ENCODE measurements around the gene MRPS6.

The MRPS6 gene

DNA sequence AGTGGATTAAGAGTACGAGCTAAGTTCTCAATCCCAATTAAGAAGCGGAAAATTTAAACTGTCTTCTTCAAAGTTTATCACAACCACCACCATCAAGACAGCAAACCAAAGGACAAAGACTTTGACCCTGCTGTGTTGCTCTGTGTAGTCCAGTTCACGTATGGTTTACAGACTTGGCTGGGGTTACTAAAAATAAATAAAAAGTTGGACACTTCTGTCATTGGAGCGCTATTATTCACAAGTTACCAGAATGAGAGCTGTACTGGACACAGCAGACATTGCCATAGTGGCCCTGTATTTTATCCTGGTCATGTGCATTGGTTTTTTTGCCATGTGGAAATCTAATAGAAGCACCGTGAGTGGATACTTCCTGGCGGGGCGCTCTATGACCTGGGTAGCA is 21.6 kb downstream of the MRPS6 start:
- H3K27ac Mint-ChIP-seq: no peak overlapping the region
- H3K9me3 Mint-ChIP-seq: no peaks in the 10 kb centered on the region
- no peak for DNase-seq (ENCODE audit: low spot score in 2 of 2)
- H3K4me1 Mint-ChIP-seq: peaks cover 38% of the 10 kb centered on the region
- no peak overlapping the region for H3K4me3 Mint-ChIP-seq
- peaks cover 22% of the 10 kb centered on the region for H3K36me3 Mint-ChIP-seq
- ATAC-seq (ENCODE audit: low read depth): no peak
- H3K27me3 Mint-ChIP-seq: no peaks in the 10 kb centered on the region

- H3K4me3 Mint-ChIP-seq: no peak overlapping the region
- H3K4me1 Mint-ChIP-seq: peaks cover 33% of the 10 kb centered on the region
- ATAC-seq (ENCODE audit: low read depth) (no peak), DNase-seq (ENCODE audit: low spot score in 2 of 2) (no peak)
- peaks cover 23% of the 10 kb centered on the region for H3K36me3 Mint-ChIP-seq
- H3K9me3 Mint-ChIP-seq: no peaks in the 10 kb centered on the region
- no peak overlapping the region for H3K27ac Mint-ChIP-seq
- H3K27me3 Mint-ChIP-seq: no peaks in the 10 kb centered on the region
These were observed 24.1 kb downstream of the MRPS6 start for GRCh38 chr21:34097442-34097841.

GRCh38 chr21:34100337-34100736 is 27.0 kb downstream of the MRPS6 start:
- Mint-ChIP-seq H3K36me3 (peaks cover 23% of the 10 kb centered on the region), H3K9me3 (no peaks in the 10 kb centered on the region), H3K27ac (no peak overlapping the region), H3K4me1 (peaks cover 29% of the 10 kb centered on the region), H3K27me3 (no peaks in the 10 kb centered on the region), H3K4me3 (no peak overlapping the region)
- ATAC-seq (ENCODE audit: low read depth): no peak
- DNase-seq (ENCODE audit: low spot score in 2 of 2): no peak

- DNase-seq (ENCODE audit: low spot score in 2 of 2): no peak
- Mint-ChIP-seq H3K27ac (no peak overlapping the region), H3K4me3 (no peak overlapping the region), H3K27me3 (no peaks in the 10 kb centered on the region), H3K9me3 (no peaks in the 10 kb centered on the region), H3K36me3 (peaks cover 19% of the 10 kb centered on the region), H3K4me1 (peaks cover 26% of the 10 kb centered on the region)
- ATAC-seq (ENCODE audit: low read depth): no peak
These were observed 27.4 kb downstream of the MRPS6 start for GRCh38 chr21:34100790-34101189.

GRCh38 chr21:34105947-34106541 is 32.7 kb downstream of the MRPS6 start:
- Mint-ChIP-seq H3K4me1 (peaks cover 18% of the 10 kb centered on the region), H3K4me3 (no peak overlapping the region), H3K36me3 (peaks cover 16% of the 10 kb centered on the region), H3K27ac (no peak overlapping the region), H3K27me3 (no peaks in the 10 kb centered on the region), H3K9me3 (no peaks in the 10 kb centered on the region)
- ATAC-seq (ENCODE audit: low read depth) (no peak), DNase-seq (ENCODE audit: low spot score in 2 of 2) (no peak)

- H3K36me3 Mint-ChIP-seq: peaks cover 17% of the 10 kb centered on the region
These were observed 34.2 kb downstream of the MRPS6 start for GRCh38 chr21:34107606-34108005.

DNA sequence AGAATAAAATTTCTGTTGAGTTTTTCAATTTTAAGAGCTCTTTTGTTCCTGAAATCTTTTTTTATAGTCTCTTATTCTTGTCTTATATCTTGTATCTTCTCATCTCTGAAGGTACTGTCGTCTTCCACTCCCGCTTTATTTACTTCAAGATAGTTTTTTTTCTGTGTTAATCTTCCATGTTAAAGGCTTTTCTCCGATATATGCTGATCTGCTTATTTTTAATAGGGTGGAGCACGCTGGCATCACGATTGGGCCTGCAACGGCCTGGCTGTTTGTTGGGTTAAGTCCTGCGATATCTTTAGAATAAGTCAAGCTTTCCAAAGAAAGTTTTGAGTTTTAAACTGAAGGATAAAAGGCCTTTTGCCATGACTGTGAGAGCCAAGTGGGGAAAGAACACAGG is 35.7 kb downstream of the MRPS6 start:
- H3K4me1 Mint-ChIP-seq: peaks cover 34% of the 10 kb centered on the region
- no peak overlapping the region for H3K27ac Mint-ChIP-seq
- ATAC-seq (ENCODE audit: low read depth): no peak

More at GRCh38 chr21:34107606-34108005, 34.2 kb downstream of the MRPS6 start:
- no peak for ATAC-seq (ENCODE audit: low read depth)
- no peaks in the 10 kb centered on the region for H3K27me3 Mint-ChIP-seq
- H3K4me3 Mint-ChIP-seq: no peak overlapping the region
- no peaks in the 10 kb centered on the region for H3K9me3 Mint-ChIP-seq
- H3K27ac Mint-ChIP-seq: no peak overlapping the region
- peaks cover 26% of the 10 kb centered on the region for H3K4me1 Mint-ChIP-seq
- DNase-seq (ENCODE audit: low spot score in 2 of 2): no peak

DNA sequence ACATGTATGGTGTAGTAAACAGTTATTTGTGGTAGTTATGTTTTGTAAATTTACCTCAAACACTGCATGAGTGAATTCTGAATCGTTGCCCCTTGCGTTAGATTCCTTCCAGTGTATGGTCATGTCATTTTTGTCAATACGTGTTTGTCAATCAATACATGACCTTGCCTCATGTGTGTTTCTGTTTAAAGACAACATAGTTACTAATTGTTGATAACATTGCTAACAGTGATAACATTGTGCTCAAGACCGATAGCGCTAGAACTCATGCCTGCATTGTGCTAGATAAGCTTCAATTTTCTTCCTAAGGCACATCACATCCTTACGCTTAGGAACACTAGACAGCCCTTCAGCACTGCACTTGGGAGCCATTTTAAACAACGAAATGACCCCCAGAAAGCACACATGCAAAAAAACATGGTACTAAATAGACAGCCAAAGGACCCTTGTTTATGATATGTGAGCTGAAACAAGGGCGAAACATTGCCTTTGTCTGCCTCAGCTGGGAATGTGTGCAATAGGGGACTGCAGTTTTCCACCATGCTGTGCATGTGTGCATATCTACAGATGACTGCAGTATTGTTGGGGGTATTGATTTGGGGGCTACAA is 37.3 kb downstream of the MRPS6 start:
- Mint-ChIP-seq H3K36me3 (peaks cover 27% of the 10 kb centered on the region), H3K27me3 (no peaks in the 10 kb centered on the region), H3K4me1 (peaks cover 36% of the 10 kb centered on the region), H3K27ac (no peak overlapping the region), H3K9me3 (no peaks in the 10 kb centered on the region), H3K4me3 (no peak overlapping the region)
- ATAC-seq (ENCODE audit: low read depth) (no peak), DNase-seq (ENCODE audit: low spot score in 2 of 2) (no peak)

More for the DNA sequence above, 35.7 kb downstream of the MRPS6 start:
- Mint-ChIP-seq H3K4me3 (no peak overlapping the region), H3K27me3 (no peaks in the 10 kb centered on the region), H3K36me3 (peaks cover 22% of the 10 kb centered on the region), H3K9me3 (no peaks in the 10 kb centered on the region)
- no peak for DNase-seq (ENCODE audit: low spot score in 2 of 2)

DNA sequence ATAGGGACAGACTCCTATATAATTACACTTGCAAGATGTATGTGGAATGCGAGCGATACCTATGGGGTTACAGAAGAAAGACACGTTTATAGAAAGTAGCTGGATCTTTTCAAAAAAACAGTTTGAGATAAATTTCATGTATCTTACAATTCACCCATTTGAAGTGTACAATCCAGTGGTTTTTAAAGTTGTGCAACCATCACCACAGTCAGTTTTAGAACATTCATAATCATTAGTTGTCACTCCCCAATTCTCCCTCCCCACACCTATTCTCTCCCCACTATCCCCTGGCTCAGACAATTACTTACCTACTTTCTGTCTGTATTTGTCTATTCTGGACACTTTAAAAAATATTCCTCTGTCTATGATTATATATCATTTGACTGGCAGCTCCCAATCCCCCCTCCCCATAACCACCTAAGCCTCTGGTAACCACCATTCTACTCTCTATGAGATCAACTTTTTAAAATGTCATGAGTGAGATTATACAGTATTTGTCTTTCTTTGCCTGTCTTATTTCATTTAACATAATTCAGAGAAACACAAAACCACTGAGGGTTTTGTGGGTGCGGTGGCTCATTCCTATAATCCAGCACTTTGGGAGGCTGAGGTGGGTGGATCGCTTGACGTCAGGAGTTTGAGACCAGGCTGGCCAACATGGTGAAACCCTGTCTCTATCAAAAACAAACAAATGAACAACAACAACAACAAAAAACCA is 39.1 kb downstream of the MRPS6 start:
- H3K36me3 Mint-ChIP-seq: peaks cover 29% of the 10 kb centered on the region
- no peaks in the 10 kb centered on the region for H3K9me3 Mint-ChIP-seq
- no peak for ATAC-seq (ENCODE audit: low read depth)
- no peak for DNase-seq (ENCODE audit: low spot score in 2 of 2)
- no peak overlapping the region for H3K4me3 Mint-ChIP-seq
- H3K27ac Mint-ChIP-seq: peak overlapping the region; percentile 62
- peaks cover 33% of the 10 kb centered on the region for H3K4me1 Mint-ChIP-seq
- no peaks in the 10 kb centered on the region for H3K27me3 Mint-ChIP-seq

- ATAC-seq (ENCODE audit: low read depth): no peak
- no peak overlapping the region for H3K4me3 Mint-ChIP-seq
These were observed 40.5 kb downstream of the MRPS6 start for GRCh38 chr21:34113842-34114241.

GRCh38 chr21:34115160-34115559 is 41.8 kb downstream of the MRPS6 start:
- H3K4me1 Mint-ChIP-seq: peaks cover 37% of the 10 kb centered on the region
- no peak overlapping the region for H3K4me3 Mint-ChIP-seq
- H3K36me3 Mint-ChIP-seq: peaks cover 27% of the 10 kb centered on the region
- H3K27ac Mint-ChIP-seq: peak overlapping the region; percentile 6
- no peaks in the 10 kb centered on the region for H3K9me3 Mint-ChIP-seq
- no peaks in the 10 kb centered on the region for H3K27me3 Mint-ChIP-seq
- no peak for DNase-seq (ENCODE audit: low spot score in 2 of 2)
- no peak for ATAC-seq (ENCODE audit: low read depth)

More at GRCh38 chr21:34113842-34114241, 40.5 kb downstream of the MRPS6 start:
- DNase-seq (ENCODE audit: low spot score in 2 of 2): no peak
- Mint-ChIP-seq H3K36me3 (peaks cover 29% of the 10 kb centered on the region), H3K9me3 (no peaks in the 10 kb centered on the region), H3K4me1 (peaks cover 30% of the 10 kb centered on the region), H3K27ac (peak overlapping the region; percentile 39), H3K27me3 (no peaks in the 10 kb centered on the region)

DNA sequence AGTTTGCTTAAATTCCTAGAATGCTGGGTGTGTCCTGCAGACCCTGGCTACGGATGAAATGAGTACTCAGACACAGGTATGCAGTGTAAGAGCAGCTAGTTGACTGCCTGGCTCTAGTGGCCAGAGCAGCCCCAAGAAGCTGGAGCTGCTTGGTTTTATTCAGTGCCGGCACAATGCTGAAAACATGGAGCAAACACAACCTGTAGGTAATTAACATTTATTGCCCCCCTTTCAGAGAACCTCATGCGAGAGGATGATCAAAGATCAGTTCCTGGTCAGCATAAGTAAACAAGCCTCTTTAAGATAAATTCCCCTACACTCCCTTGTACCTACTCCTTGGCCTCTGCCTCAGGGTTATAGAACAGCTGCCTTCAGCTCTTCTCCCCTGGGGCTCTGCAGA is 43.2 kb downstream of the MRPS6 start:
- H3K4me3 Mint-ChIP-seq: no peak overlapping the region
- H3K36me3 Mint-ChIP-seq: peaks cover 26% of the 10 kb centered on the region
- DNase-seq (ENCODE audit: low spot score in 2 of 2): no peak
- H3K27ac Mint-ChIP-seq: no peak overlapping the region
- peaks cover 34% of the 10 kb centered on the region for H3K4me1 Mint-ChIP-seq
- no peaks in the 10 kb centered on the region for H3K9me3 Mint-ChIP-seq
- no peaks in the 10 kb centered on the region for H3K27me3 Mint-ChIP-seq
- no peak for ATAC-seq (ENCODE audit: low read depth)

DNA sequence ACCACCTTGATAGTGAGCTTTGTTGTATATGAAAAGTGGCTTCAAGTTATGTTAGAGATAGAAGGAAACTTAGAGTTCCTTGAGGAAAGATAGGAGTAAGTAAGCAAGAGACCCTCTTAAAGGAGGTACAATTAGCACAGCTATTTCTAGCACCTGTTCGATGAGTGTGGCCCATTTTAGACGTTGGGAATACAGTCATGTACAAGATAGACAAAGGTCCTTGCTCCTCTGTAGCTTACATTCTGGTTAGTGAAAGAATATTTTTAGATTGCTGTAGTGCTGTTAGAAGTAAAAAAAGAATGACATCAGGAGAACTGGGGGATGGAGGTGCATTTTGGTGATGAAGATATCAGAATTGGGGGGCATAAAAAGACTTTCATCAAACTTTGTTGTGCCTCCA is 47.5 kb downstream of the MRPS6 start:
- Mint-ChIP-seq H3K4me1 (peaks cover 33% of the 10 kb centered on the region), H3K36me3 (peaks cover 27% of the 10 kb centered on the region), H3K4me3 (no peak overlapping the region), H3K9me3 (no peaks in the 10 kb centered on the region), H3K27ac (no peak overlapping the region), H3K27me3 (no peaks in the 10 kb centered on the region)
- DNase-seq (ENCODE audit: low spot score in 2 of 2): no peak
- no peak for ATAC-seq (ENCODE audit: low read depth)

DNA sequence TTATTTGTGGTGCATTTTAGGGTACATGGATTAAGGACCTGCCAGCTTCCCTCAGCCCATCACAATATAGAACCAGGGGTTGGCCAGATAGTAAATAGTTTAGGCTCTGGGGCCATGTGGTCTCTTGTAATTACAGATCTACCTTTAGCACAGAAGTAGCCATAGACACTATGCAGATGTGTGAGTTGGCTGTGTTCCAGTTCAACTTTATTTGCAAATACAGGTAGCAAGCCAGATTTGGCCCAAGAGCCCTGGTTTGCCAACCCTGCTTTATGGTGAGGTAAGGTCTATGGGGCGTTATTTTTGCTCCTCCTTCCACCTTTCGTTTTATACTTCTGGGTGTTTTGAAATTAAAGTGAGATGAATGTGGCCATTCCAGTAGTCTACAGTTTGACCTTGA is 48.7 kb downstream of the MRPS6 start:
- DNase-seq (ENCODE audit: low spot score in 2 of 2) (no peak), ATAC-seq (ENCODE audit: low read depth) (no peak)
- no peaks in the 10 kb centered on the region for H3K27me3 Mint-ChIP-seq
- peaks cover 33% of the 10 kb centered on the region for H3K4me1 Mint-ChIP-seq
- H3K27ac Mint-ChIP-seq: no peak overlapping the region
- H3K9me3 Mint-ChIP-seq: no peaks in the 10 kb centered on the region
- peaks cover 31% of the 10 kb centered on the region for H3K36me3 Mint-ChIP-seq
- no peak overlapping the region for H3K4me3 Mint-ChIP-seq

All from memory B cell (primary cell).